ENCODE data around the gene CRAT.

Gene CRAT

GRCh38 chr9:129076640-129077037 is 34.0 kb downstream of the CRAT start:
- Histone ChIP-seq H3K18ac (ENCODE audit: low read depth in 1 of 2, low read length in 2 of 2) (no peak overlapping the region), H2BK5ac (ENCODE audit: low read depth, low read length, poor library complexity, severe bottlenecking) (no peak overlapping the region), H2AK5ac (ENCODE audit: low read length, severe bottlenecking) (no peak overlapping the region), H3K4me3 (ENCODE audit: insufficient read depth in 1 of 2, low read depth in 1 of 2, low read length in 2 of 2) (no peak overlapping the region), H2BK120ac (ENCODE audit: low read depth, low read length) (no peak overlapping the region), H4K91ac (ENCODE audit: low read length) (no peak overlapping the region), H3K79me1 (replicated peaks; ENCODE audit: low read length, poor library complexity, severe bottlenecking) (peaks cover 6% of the 10 kb centered on the region), H2AFZ (ENCODE audit: low read depth, low read length) (no peak overlapping the region), H2BK12ac (ENCODE audit: low read length in 2 of 2) (no peak overlapping the region), H3K4me2 (ENCODE audit: low read length, poor library complexity, severe bottlenecking) (no peak overlapping the region), H3K4me1 (ENCODE audit: control insufficient read depth, insufficient read depth, low read depth, low read length) (peaks cover 10% of the 10 kb centered on the region), H3K27ac (ENCODE audit: low read length, poor library complexity, severe bottlenecking) (no peak overlapping the region), H3K27me3 (ENCODE audit: control insufficient read depth in 1 of 2, insufficient read depth in 1 of 2, low read length in 2 of 2) (no peaks in the 10 kb centered on the region), H3K14ac (ENCODE audit: low read length in 2 of 2) (no peak overlapping the region), H3K36me3 (ENCODE audit: control insufficient read depth in 1 of 2, insufficient read depth in 2 of 2, low read depth in 1 of 2, low read length in 2 of 2) (peaks cover 0 to 3% of the 10 kb centered on the region in 2 experiments), H3K4ac (ENCODE audit: low read depth in 1 of 2, low read length in 2 of 2) (no peak overlapping the region), H3K9me3 (ENCODE audit: control insufficient read depth, low read length) (no peaks in the 10 kb centered on the region), H3K23ac (ENCODE audit: low read length in 2 of 2) (no peak overlapping the region), H2BK15ac (ENCODE audit: low read depth, poor library complexity, severe bottlenecking) (no peak overlapping the region), H3K9ac (ENCODE audit: low read length) (no peak overlapping the region), H4K8ac (ENCODE audit: low read length) (no peak overlapping the region)
- no peak for DNase-seq
- 93% methylated on average over 11 of the region's 11 CpGs for whole genome bisulfite sequencing

GRCh38 chr9:129075996-129076639 is 34.5 kb downstream of the CRAT start:
- Histone ChIP-seq H3K4ac (ENCODE audit: low read depth in 1 of 2, low read length in 2 of 2) (no peak overlapping the region), H3K4me3 (ENCODE audit: insufficient read depth in 1 of 2, low read depth in 1 of 2, low read length in 2 of 2) (no peak overlapping the region), H4K8ac (ENCODE audit: low read length) (no peak overlapping the region), H3K9me3 (ENCODE audit: control insufficient read depth, low read length) (no peaks in the 10 kb centered on the region), H2BK15ac (ENCODE audit: low read depth, poor library complexity, severe bottlenecking) (no peak overlapping the region), H3K4me2 (ENCODE audit: low read length, poor library complexity, severe bottlenecking) (no peak overlapping the region), H2BK120ac (ENCODE audit: low read depth, low read length) (no peak overlapping the region), H2BK12ac (ENCODE audit: low read length in 2 of 2) (no peak overlapping the region), H3K36me3 (ENCODE audit: control insufficient read depth in 1 of 2, insufficient read depth in 2 of 2, low read depth in 1 of 2, low read length in 2 of 2) (peaks cover 0 to 8% of the 10 kb centered on the region in 2 experiments), H2BK5ac (ENCODE audit: low read depth, low read length, poor library complexity, severe bottlenecking) (no peak overlapping the region), H3K79me1 (replicated peaks; ENCODE audit: low read length, poor library complexity, severe bottlenecking) (peaks cover 4% of the 10 kb centered on the region), H3K9ac (ENCODE audit: low read length) (no peak overlapping the region), H3K27me3 (ENCODE audit: control insufficient read depth in 1 of 2, insufficient read depth in 1 of 2, low read length in 2 of 2) (no peaks in the 10 kb centered on the region), H3K18ac (ENCODE audit: low read depth in 1 of 2, low read length in 2 of 2) (no peak overlapping the region), H4K91ac (ENCODE audit: low read length) (no peak overlapping the region), H2AFZ (ENCODE audit: low read depth, low read length) (no peak overlapping the region), H2AK5ac (ENCODE audit: low read length, severe bottlenecking) (no peak overlapping the region), H3K27ac (ENCODE audit: low read length, poor library complexity, severe bottlenecking) (no peak overlapping the region), H3K23ac (ENCODE audit: low read length in 2 of 2) (no peak overlapping the region), H3K4me1 (ENCODE audit: control insufficient read depth, insufficient read depth, low read depth, low read length) (peaks cover 7% of the 10 kb centered on the region), H3K14ac (ENCODE audit: low read length in 2 of 2) (no peak overlapping the region)
- WGBS, result 89% methylated on average over 16 of the region's 16 CpGs
- no peak for DNase-seq

GRCh38 chr9:129074106-129074505 is 36.5 kb downstream of the CRAT start:
- H3K18ac ChIP-seq (ENCODE audit: low read depth in 1 of 2, low read length in 2 of 2), result no peak overlapping the region
- 81% methylated on average over 3 of the region's 3 CpGs for WGBS

GRCh38 chr9:129073404-129073803 is 37.2 kb downstream of the CRAT start:
- Histone ChIP-seq H3K4ac (ENCODE audit: low read depth in 1 of 2, low read length in 2 of 2) (no peak overlapping the region), H4K91ac (ENCODE audit: low read length) (no peak overlapping the region), H3K9me3 (ENCODE audit: control insufficient read depth, low read length) (no peaks in the 10 kb centered on the region), H2BK15ac (ENCODE audit: low read depth, poor library complexity, severe bottlenecking) (no peak overlapping the region), H3K4me2 (ENCODE audit: low read length, poor library complexity, severe bottlenecking) (no peak overlapping the region), H3K14ac (ENCODE audit: low read length in 2 of 2) (no peak overlapping the region), H3K9ac (ENCODE audit: low read length) (no peak overlapping the region), H3K79me1 (replicated peaks; ENCODE audit: low read length, poor library complexity, severe bottlenecking) (no peaks in the 10 kb centered on the region), H3K4me3 (ENCODE audit: insufficient read depth in 1 of 2, low read depth in 1 of 2, low read length in 2 of 2) (no peak overlapping the region), H2AFZ (ENCODE audit: low read depth, low read length) (no peak overlapping the region), H3K36me3 (ENCODE audit: control insufficient read depth in 1 of 2, insufficient read depth in 2 of 2, low read depth in 1 of 2, low read length in 2 of 2) (peaks cover 7 to 36% of the 10 kb centered on the region in 2 experiments), H3K27ac (ENCODE audit: low read length, poor library complexity, severe bottlenecking) (no peak overlapping the region), H2BK12ac (ENCODE audit: low read length in 2 of 2) (no peak overlapping the region), H2BK5ac (ENCODE audit: low read depth, low read length, poor library complexity, severe bottlenecking) (no peak overlapping the region), H3K23ac (ENCODE audit: low read length in 2 of 2) (no peak overlapping the region), H3K27me3 (ENCODE audit: control insufficient read depth in 1 of 2, insufficient read depth in 1 of 2, low read length in 2 of 2) (no peaks in the 10 kb centered on the region), H4K8ac (ENCODE audit: low read length) (no peak overlapping the region), H2BK120ac (ENCODE audit: low read depth, low read length) (no peak overlapping the region), H2AK5ac (ENCODE audit: low read length, severe bottlenecking) (no peak overlapping the region), H3K4me1 (ENCODE audit: control insufficient read depth, insufficient read depth, low read depth, low read length) (no peaks in the 10 kb centered on the region), H3K18ac (ENCODE audit: low read depth in 1 of 2, low read length in 2 of 2) (no peak overlapping the region)
- whole genome bisulfite sequencing, result 94% methylated on average over 8 of the region's 8 CpGs
- no peak for DNase-seq

More at GRCh38 chr9:129074106-129074505, 36.5 kb downstream of the CRAT start:
- H3K4ac ChIP-seq (ENCODE audit: low read depth in 1 of 2, low read length in 2 of 2), result no peak overlapping the region
- no peak overlapping the region for H3K4me3 ChIP-seq (ENCODE audit: insufficient read depth in 1 of 2, low read depth in 1 of 2, low read length in 2 of 2)
- no peak overlapping the region for H3K14ac ChIP-seq (ENCODE audit: low read length in 2 of 2)
- H2BK120ac ChIP-seq (ENCODE audit: low read depth, low read length), result no peak overlapping the region
- no peak overlapping the region for H4K91ac ChIP-seq (ENCODE audit: low read length)
- H3K4me1 ChIP-seq (ENCODE audit: control insufficient read depth, insufficient read depth, low read depth, low read length), result no peaks in the 10 kb centered on the region
- H2AFZ ChIP-seq (ENCODE audit: low read depth, low read length), result no peak overlapping the region
- H4K8ac ChIP-seq (ENCODE audit: low read length), result no peak overlapping the region
- H3K27ac ChIP-seq (ENCODE audit: low read length, poor library complexity, severe bottlenecking), result no peak overlapping the region
- H2BK15ac ChIP-seq (ENCODE audit: low read depth, poor library complexity, severe bottlenecking), result no peak overlapping the region
- no peak overlapping the region for H2BK5ac ChIP-seq (ENCODE audit: low read depth, low read length, poor library complexity, severe bottlenecking)
- H3K4me2 ChIP-seq (ENCODE audit: low read length, poor library complexity, severe bottlenecking), result no peak overlapping the region
- H3K23ac ChIP-seq (ENCODE audit: low read length in 2 of 2), result no peak overlapping the region
- no peaks in the 10 kb centered on the region for H3K9me3 ChIP-seq (ENCODE audit: control insufficient read depth, low read length)
- no peak for DNase-seq
- H3K9ac ChIP-seq (ENCODE audit: low read length), result no peak overlapping the region
- peaks cover under 1 to 29% of the 10 kb centered on the region in 2 experiments for H3K36me3 ChIP-seq (ENCODE audit: control insufficient read depth in 1 of 2, insufficient read depth in 2 of 2, low read depth in 1 of 2, low read length in 2 of 2)
- no peaks in the 10 kb centered on the region for H3K79me1 ChIP-seq (replicated peaks; ENCODE audit: low read length, poor library complexity, severe bottlenecking)
- no peak overlapping the region for H2BK12ac ChIP-seq (ENCODE audit: low read length in 2 of 2)
- no peak overlapping the region for H2AK5ac ChIP-seq (ENCODE audit: low read length, severe bottlenecking)
- no peaks in the 10 kb centered on the region for H3K27me3 ChIP-seq (ENCODE audit: control insufficient read depth in 1 of 2, insufficient read depth in 1 of 2, low read length in 2 of 2)
